ENCODE results near the gene TNS3. TPM values are rescaled to one million over a fixed set of nuclear protein-coding genes. Genes with fewer than 3 reads are reported as not detected.

TNS3 gene
- total and polyA plus RNA-seq, 2 donors (not counting 3 experiments of a cell fraction or from before 2014, with no cell fraction given): 10.4 to 45.1 TPM

GRCh38 chr7:47387506-47387905, 194.4 kb downstream of the TNS3 start:
- no peaks in the 10 kb centered on the region for H3K36me3 ChIP-seq (ENCODE audit: control insufficient read depth in 2 of 2, extremely low read depth in 1 of 2, insufficient read depth in 2 of 2, low read length in 2 of 2)
- POLR2A ChIA-PET: no interaction called here

GRCh38 chr7:47386273-47386835, 195.6 kb downstream of the TNS3 start:
- DNase-seq (ENCODE audit: low read depth, low spot score): no peak
- POLR2A ChIA-PET: no interaction called here
- no TSS peak for BruUV-seq (replicated peaks)
- CTCF ChIA-PET: interaction anchor here (1.2 kb wide), 1 partner anchor 120 kb away, joined by 6 read pairs; no protein-coding TSS in a partner anchor
- Histone ChIP-seq H3K36me3 (ENCODE audit: control insufficient read depth in 2 of 2, extremely low read depth in 1 of 2, insufficient read depth in 2 of 2, low read length in 2 of 2) (no peaks in the 10 kb centered on the region), H3K27ac (ENCODE audit: insufficient read depth, low read depth, low read length) (no peak overlapping the region), H4K20me1 (replicated peaks; ENCODE audit: control insufficient read depth, extremely low read depth, insufficient read depth, low read length) (no peaks in the 10 kb centered on the region), H3K9ac (replicated peaks; ENCODE audit: extremely low read depth, insufficient read depth, low read length) (no peak overlapping the region), H2AFZ (ENCODE audit: low read depth, low read length) (no peak overlapping the region), H3K4me1 (ENCODE audit: control insufficient read depth, extremely low read depth, insufficient read depth, low read length) (no peaks in the 10 kb centered on the region), H3K79me2 (ENCODE audit: control insufficient read depth, insufficient read depth, low read length) (no peaks in the 10 kb centered on the region), H3K27me3 (ENCODE audit: control insufficient read depth in 2 of 2, insufficient read depth in 2 of 2, low read length in 2 of 2) (no peaks in the 10 kb centered on the region), H3K4me2 (ENCODE audit: insufficient read depth, low read length) (no peak overlapping the region), H3K9me1 (replicated peaks; ENCODE audit: control insufficient read depth, extremely low read depth, insufficient read depth, low read length) (no peaks in the 10 kb centered on the region), H3K4me3 (replicated peaks in 1 of 3; ENCODE audit: insufficient read depth in 1 of 3, low read depth in 1 of 3, low read length in 3 of 3) (no peak overlapping the region), H3K9me3 (replicated peaks; ENCODE audit: control insufficient read depth, insufficient read depth, low read length) (no peaks in the 10 kb centered on the region)
- intact Hi-C loops (cut with micrococcal nuclease): no loop called here
- FAIRE-seq: no peak
- TF ChIP-seq EZH2 (IDR thresholded peaks at IDR 0.05; ENCODE audit: borderline replicate concordance, low read depth, low read length, severe bottlenecking) (no peak), GATA2 (IDR thresholded peaks at IDR 0.05; ENCODE audit: insufficient read depth, insufficient read length, low read depth, low read length) (no peak), MAX (IDR thresholded peaks at IDR 0.05; ENCODE audit: insufficient read depth, insufficient read length) (no peak), MYC (IDR thresholded peaks at IDR 0.05; ENCODE audit: low read depth, low read length) (no peak), FOS (IDR thresholded peaks at IDR 0.05; ENCODE audit: borderline replicate concordance, insufficient read depth, low read length) (no peak), POLR2AphosphoS5 (IDR thresholded peaks at IDR 0.05; ENCODE audit: insufficient read depth, low read depth, low read length) (no peak), JUN (IDR thresholded peaks at IDR 0.05; ENCODE audit: borderline replicate concordance, insufficient read depth, insufficient read length, low read depth) (no peak), POLR2A (IDR thresholded peaks at IDR 0.05; ENCODE audit: low read depth, low read length) (no peak), CTCF (IDR thresholded peaks at IDR 0.05; ENCODE audit: extremely low read depth in 1 of 2, insufficient read depth in 1 of 2, low read depth in 1 of 2, low read length in 2 of 2) (no peak)
- dilution Hi-C loops (cut with MboI; ENCODE audit: extremely low pct_ligation_motif_present, low sequenced_read_pairs): no loop called here

More at GRCh38 chr7:47387506-47387905, 194.4 kb downstream of the TNS3 start:
- H3K27me3 ChIP-seq (ENCODE audit: control insufficient read depth in 2 of 2, insufficient read depth in 2 of 2, low read length in 2 of 2): no peaks in the 10 kb centered on the region
- intact Hi-C loops (cut with micrococcal nuclease) (no loop called here), dilution Hi-C loops (cut with MboI; ENCODE audit: extremely low pct_ligation_motif_present, low sequenced_read_pairs) (no loop called here)
- no peak for TF ChIP-seq FOS (IDR thresholded peaks at IDR 0.05; ENCODE audit: borderline replicate concordance, insufficient read depth, low read length)
- no peaks in the 10 kb centered on the region for H3K9me1 ChIP-seq (replicated peaks; ENCODE audit: control insufficient read depth, extremely low read depth, insufficient read depth, low read length)
- no peak overlapping the region for H3K9ac ChIP-seq (replicated peaks; ENCODE audit: extremely low read depth, insufficient read depth, low read length)
- no peak for FAIRE-seq
- no peaks in the 10 kb centered on the region for H3K9me3 ChIP-seq (replicated peaks; ENCODE audit: control insufficient read depth, insufficient read depth, low read length)
- no peak overlapping the region for H3K27ac ChIP-seq (ENCODE audit: insufficient read depth, low read depth, low read length)
- BruUV-seq (replicated peaks): no TSS peak
- CTCF ChIA-PET: interaction anchor here (1.2 kb wide), 1 partner anchor 121 kb away, joined by 6 read pairs; no protein-coding TSS in a partner anchor
- H2AFZ ChIP-seq (ENCODE audit: low read depth, low read length): no peak overlapping the region
- H3K79me2 ChIP-seq (ENCODE audit: control insufficient read depth, insufficient read depth, low read length): no peaks in the 10 kb centered on the region
- no peaks in the 10 kb centered on the region for H4K20me1 ChIP-seq (replicated peaks; ENCODE audit: control insufficient read depth, extremely low read depth, insufficient read depth, low read length)
- H3K4me1 ChIP-seq (ENCODE audit: control insufficient read depth, extremely low read depth, insufficient read depth, low read length): no peaks in the 10 kb centered on the region
- no peak for DNase-seq (ENCODE audit: low read depth, low spot score)
- no peak overlapping the region for H3K4me2 ChIP-seq (ENCODE audit: insufficient read depth, low read length)
- no peak overlapping the region for H3K4me3 ChIP-seq (replicated peaks in 1 of 3; ENCODE audit: insufficient read depth in 1 of 3, low read depth in 1 of 3, low read length in 3 of 3)

All from endothelial cell of umbilical vein (primary cell).